GM20000 (cell line): ENCODE measurements around the gene TRPV2.
A peak's percentile ranks its signal among the peaks of the same experiment; 100 is the strongest.

Source experiments
- DNase-seq: peaks from one replicate; pipeline ENCODE4 v3.0.0; 2012; ENCODE audit warnings: low spot score
- CTCF ChIP-seq: IDR thresholded peaks from 2 replicates; pipeline ENCODE4 v1.5.1; 2012; ENCODE audit warnings: mild to moderate bottlenecking, control low read depth; ENCODE audit errors: extremely low read depth, missing control alignments

Gene TRPV2

GRCh38 chr17:16428098-16428882 lies 12.9 kb downstream of the TRPV2 start:
- DNase-seq, result no peak
- TF ChIP-seq CTCF, result peak; percentile 76

DNA sequence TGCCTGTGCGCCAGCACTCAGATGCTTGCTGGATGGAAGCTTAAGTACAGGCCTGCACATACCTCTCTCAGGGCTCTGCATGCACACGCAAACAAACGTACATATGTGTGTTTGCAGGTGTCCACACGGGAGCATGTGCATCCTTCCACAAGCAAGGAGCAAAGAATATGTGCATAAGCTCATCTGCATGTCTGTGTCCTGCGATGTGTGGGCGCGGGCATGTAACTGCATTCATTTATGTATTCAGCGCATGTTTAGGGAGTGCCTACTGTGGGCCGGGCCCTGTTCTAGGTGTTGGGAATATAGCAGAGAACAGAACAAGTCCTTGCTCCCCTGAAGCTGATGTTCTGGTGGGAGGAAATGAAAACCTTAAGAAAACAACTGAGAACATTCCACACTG lies 13.7 kb downstream of the TRPV2 start:
- DNase-seq, result no peak
- TF ChIP-seq CTCF, result no peak

DNA sequence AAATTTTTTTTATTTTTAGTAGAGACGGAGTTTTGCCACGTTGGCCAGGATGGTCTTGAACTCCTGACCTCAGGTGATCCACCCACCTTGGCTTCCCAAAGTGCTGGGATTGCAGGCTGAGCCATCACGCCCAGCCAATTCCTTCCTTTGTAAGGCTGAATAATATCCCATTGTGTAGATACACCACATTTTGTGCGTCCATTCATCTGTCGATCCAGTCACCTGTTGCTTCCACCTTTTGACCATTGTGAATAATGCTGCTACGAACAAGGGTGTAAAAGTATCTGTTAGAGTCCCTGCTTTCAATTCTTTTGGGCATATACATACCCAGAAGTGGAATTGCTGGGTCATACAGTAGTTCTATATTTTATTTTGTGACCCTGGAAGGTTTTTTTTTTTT lies 15.3 kb downstream of the TRPV2 start:
- no peak for DNase-seq
- TF ChIP-seq CTCF, result no peak

DNA sequence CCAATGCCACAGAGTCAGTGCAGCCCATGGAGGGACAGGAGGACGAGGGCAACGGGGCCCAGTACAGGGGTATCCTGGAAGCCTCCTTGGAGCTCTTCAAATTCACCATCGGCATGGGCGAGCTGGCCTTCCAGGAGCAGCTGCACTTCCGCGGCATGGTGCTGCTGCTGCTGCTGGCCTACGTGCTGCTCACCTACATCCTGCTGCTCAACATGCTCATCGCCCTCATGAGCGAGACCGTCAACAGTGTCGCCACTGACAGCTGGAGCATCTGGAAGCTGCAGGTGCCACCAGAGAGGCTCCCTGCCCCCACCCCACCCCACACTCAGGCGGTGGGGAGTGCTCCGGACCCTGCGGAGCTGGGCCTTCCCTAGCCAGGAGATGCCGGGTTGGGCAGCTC lies 16.6 kb downstream of the TRPV2 start:
- no peak for TF ChIP-seq CTCF
- no peak for DNase-seq

GRCh38 chr17:16433514-16433913 lies 18.1 kb downstream of the TRPV2 start:
- DNase-seq, result no peak
- TF ChIP-seq CTCF, result no peak

- no peak for DNase-seq
- no peak for TF ChIP-seq CTCF
Observed at GRCh38 chr17:16434662-16435061, 19.3 kb downstream of the TRPV2 start.

DNA sequence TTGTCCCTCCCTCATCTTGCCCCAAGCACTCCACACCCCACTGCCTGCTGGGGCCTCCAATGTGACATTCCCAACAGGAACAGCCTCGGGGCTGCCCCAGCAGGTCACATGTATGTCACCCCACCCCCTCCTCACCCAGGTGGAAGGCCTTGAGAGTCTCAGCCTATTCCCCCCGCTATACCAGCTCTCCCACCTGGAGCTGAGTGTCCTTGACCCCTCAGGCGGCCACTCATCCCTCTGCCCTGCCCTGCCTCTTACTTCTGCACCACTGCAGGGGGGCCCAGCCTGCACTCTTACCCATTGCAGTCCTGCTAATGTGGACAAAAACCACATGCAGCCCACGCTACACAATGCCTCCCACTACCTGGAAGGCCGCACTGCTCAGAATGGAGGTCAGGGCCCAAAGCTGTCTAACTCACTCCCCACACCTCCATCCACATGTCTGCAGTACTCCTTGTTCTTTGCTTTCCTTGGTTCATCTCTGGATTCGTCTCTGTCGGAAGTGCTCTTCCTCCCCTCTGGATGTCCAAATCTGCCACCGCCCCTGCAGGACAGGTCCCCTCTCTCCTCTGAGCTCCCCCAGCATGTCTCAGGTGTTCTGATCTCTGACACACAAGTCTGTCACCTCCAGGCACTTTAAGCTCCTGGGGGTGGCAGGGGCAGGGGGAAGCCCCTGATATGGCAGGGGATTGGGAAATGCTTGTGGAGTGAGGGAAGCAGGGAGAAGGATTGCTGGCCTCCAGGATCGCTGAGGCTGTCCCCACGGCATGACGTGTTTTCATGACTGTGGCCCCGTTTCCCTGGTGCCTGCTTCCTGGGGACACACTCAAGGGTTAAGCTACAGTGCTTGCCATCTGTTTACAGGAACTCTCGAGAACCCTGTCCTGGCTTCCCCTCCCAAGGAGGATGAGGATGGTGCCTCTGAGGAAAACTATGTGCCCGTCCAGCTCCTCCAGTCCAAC lies 20.8 kb downstream of the TRPV2 start:
- DNase-seq, result no peak
- TF ChIP-seq CTCF, result no peak
